Stimulated activated CD4-positive, alpha-beta T cell treated with anti-CD3 and anti-CD28 coated beads, Interleukin-15, amount 100 ng/mL, for 24 hours (primary cell): ENCODE results near the gene MAP3K20.
A peak's percentile ranks its signal among the peaks of the same experiment; 100 is the strongest.
"Not testable (repeated sequence)": the region's sequence is repeated elsewhere in the genome, so short reads cannot be mapped to it uniquely, and the experiment has no call there.

Experiments
- DNase-seq: peaks from one replicate; pipeline ENCODE4 v3.0.0-alpha.2; 2020

MAP3K20 gene

DNA sequence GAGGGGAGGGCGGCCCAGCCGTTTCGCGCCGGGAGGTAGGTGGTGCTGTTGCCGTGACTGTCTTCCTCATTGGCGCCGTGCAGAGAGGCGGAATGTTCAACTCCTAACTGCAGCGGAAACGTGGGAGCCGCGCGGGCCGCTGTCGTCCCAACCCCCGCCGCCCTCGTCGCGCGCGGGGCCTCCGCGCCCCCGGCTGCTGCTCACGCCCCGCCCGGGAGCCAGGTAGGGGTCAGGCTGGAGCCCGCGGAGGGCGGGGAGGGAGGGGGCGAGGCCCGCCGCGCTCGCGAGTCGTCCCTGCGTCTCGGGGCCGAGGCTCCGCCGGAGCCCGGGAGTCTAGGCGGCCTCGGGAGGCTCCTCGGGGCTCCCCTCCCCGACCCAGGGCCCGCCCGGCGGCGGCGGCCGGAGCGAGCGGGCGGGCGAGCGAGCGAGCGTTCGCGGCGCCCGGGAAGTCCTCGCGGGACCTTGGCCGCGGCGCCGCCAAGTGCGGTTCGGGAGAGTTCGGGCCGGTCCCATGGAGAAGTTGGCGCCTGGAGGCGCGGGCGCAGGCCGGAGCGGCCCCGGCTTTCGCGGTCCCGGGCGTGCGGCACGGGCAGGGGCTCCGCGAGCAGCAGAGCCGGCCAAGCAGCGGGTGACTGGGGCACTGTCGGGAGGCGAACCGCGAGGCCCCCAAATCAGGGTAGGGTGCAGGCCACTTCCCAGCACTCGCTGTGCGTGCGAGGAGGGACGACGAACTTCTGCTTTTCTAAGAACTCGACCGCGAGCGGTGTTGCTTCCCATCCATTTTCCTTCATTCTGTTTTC lies at the start of gene MAP3K20:
MAP3K20 (plus strand) TSS at position 66 of the 800 bp plus-strand sequence. CDS start 15,186 bp downstream, outside the sequence.
- DNase-seq, result peak; percentile 68

GRCh38 chr2:173026479-173026878 lies 49.2 kb upstream of the MAP3K20 start:
- DNase-seq, result no peak

DNA sequence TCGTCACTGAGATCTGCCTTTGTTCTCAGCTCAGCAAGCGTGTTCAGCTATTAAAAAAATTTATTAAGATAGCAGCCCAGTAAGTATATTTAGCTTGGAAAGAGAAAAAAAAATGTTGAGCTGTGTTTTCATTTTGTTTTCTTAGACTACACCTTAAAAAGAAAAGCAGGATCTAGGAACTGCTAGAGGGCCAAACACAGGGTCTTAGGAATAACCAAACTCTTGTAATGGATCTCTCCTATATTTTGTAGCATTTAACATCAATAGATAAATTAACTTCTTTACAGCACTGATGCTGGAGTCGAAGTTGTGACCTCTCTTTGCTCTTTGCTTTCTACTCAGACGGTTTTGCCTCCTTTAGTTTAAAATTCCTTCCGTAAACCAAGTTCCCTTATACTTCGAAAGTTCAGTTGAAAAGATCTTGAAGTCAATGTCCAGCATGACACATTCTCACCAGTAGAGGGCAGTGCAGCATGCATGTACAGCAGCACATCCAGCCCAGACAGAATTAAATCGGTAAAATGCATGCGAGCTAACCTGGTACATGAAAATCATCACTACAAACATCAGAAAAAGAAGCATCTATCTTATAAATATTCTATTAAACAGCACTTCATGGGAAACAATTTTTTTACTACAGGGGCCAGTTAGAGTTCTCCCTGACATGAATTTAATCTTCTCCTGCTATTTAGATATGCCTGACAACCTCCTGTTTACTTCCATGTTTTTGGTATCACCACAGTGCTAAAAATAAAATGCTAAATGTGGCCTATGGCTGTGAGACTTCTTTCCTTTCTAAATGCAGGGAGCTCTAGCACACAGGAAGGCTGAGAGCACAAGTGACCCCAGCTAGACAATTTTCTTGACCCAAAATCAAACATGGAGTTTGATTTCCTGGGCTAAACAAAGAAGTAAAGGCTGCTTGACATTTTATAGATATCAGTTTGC lies 48.2 kb upstream of the MAP3K20 start:
- DNase-seq, result peak; percentile 85

DNA sequence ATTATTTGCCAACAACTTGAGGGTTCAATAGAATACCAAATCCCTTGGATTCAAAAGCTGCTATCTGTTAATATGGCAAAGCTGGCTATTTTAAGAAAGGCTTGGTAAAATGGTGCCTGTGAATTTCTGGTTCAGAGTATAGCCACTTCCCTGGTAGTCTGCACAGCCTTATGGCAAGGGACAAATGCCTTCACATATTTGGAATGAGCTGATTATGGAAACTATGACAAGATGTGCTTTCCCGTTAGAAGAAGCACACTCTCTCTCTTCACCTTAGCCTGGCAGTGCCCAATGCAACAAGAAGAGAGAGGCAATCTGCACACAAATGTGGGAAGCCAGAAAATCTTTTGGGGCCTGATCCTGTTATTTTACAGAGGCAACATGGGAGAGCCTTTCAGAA lies 47.5 kb upstream of the MAP3K20 start:
- DNase-seq, result no peak

DNA sequence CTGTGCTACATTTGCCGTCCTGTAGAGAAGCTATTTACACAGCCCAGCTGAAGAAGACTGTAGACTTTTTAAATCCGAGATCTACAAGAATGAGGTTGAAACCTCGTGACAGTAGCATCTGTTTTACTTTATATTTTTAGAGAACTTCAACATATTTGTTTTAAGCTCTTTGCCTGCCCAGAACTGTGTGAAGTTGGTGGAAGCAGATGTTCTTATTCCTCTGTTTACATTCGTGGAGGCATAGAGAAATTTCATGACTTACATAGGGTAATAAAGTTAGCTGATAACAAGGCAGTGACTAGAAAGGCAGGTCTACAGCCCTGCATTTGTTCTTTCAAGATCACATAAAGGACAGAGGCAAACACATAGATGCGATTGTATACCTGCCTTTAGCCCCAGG lies 47.0 kb upstream of the MAP3K20 start:
- no peak for DNase-seq

- no peak for DNase-seq
Observed at GRCh38 chr2:173030561-173031490, 44.8 kb upstream of the MAP3K20 start.

DNA sequence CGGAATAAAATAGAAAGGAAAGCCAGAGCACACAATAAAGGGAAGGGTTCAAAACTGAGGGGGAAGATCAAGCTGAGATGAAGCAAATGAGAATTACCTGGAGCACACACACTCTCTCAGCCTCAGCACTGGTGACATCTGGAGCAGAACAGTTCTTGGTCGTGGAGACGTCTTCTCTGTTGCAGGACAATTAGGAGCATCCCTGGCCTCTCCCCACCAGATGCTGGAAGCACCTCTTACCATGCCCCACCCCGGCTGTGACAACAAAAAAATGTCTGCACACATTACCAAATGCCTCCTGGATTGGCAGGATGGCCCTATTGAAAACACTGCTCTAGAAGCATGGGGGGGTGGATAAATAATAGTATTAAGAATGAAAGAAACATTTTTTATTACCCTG lies 43.6 kb upstream of the MAP3K20 start:
- no peak for DNase-seq

DNA sequence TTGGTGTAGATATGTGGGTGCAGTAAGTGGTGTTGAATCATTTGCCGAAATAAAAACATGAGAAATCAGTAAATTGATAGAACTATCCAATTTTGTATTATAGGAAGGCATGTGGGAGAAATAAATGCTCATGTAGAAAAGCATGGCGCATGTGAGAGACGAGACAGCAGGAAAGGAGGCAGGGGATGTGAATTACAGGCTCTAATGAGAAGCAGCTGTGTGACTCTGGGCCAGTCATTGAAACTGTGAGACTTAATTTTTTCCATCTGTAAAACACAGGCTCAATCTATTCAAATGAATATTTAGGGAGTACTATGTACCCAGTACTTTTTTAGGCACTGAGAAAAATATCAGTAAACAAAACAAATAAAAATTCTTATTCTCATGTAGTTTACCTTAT lies 42.6 kb upstream of the MAP3K20 start:
- DNase-seq, result no peak

DNA sequence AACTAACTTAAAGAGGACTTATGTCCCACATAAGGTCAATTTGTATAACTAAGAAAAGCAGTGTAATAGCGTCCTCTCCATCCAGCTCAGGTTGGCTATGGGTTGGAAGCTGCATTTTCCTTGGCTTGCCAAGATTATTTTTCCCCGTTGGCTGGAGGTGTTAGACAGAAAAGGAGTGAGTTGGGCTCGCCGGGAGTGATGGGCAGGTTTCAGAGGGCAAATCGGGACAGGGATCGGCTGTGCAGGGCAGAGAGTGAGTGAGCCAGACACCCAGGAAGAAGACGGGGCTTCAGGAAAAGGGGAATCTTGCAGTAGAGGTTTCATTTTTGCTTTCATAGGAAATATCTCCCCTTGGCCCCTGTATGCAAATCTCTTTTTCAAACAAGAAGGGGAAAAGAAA lies 41.5 kb upstream of the MAP3K20 start:
- no peak for DNase-seq

GRCh38 chr2:173037245-173038120 lies 38.2 kb upstream of the MAP3K20 start:
- no peak for DNase-seq

DNA sequence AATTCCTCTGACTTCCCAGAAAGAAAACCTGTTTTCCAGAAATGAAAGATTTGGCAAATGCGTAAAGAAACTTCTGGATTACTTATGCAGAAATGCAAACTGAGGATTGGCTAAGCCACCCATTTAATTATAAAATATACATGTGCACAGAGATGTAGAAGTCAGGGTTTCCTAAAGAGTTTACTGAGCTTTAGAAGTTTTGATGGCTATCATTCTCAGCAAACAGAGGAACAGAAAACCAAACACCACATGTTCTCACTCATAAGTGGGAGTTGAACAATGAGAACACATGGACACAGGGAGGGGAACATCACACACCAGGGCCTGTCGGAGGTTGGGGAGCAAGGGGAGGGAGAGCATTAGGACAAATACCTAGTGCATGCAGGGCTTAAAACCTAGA lies 37.4 kb upstream of the MAP3K20 start:
- DNase-seq, result not testable (repeated sequence)

- no peak for DNase-seq
Observed at GRCh38 chr2:173040729-173041128, 34.9 kb upstream of the MAP3K20 start.

DNA sequence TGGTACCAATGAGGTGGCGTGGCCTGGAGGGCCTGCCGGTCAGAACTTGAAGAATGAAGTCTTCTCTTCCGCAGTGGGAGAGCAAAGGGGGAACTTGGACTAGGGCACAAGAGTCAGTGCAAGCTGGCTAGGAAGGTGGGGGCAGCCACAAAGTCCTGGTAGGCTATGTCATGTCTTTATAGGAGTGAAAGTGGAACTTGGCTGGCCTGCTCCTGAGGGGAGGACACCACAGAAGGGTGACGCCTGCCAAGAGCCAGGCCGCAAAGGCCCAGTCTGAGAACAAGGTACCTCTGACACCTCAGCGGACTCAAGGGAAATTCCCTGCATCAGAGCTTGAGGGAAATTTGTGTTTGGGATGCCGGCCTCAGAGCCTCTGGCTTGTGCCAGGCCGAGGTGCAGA lies 32.2 kb upstream of the MAP3K20 start:
- DNase-seq, result no peak

DNA sequence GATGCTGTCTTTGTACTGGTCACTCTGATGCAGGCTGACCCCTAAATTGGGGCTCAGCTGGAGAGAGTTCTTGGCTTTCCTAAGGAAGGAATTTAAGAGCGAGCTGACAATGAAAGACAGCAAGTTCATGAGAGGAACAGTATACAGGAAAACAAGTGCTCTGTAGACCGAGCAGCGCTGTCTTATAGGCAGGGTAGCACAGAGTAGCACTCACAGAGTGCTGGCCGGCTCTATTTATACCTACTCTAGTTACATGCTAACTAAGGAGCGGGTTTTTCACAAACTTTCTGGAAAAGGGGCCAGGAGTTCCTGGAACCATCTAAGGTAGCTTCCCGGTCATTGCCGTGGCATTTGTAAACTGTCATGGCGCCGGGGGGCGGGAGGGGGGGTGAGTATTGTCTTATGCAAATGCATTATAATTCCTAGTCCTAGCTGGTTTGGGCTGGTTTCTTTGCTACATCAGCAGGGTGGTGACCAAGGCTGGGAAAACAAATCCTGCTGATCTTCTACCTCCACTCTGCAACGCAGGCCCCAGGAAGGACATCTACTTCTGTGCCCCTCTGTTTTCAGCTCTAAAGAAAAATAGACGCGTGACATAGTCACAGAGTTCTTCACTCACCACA lies 31.6 kb upstream of the MAP3K20 start:
- no peak for DNase-seq

DNA sequence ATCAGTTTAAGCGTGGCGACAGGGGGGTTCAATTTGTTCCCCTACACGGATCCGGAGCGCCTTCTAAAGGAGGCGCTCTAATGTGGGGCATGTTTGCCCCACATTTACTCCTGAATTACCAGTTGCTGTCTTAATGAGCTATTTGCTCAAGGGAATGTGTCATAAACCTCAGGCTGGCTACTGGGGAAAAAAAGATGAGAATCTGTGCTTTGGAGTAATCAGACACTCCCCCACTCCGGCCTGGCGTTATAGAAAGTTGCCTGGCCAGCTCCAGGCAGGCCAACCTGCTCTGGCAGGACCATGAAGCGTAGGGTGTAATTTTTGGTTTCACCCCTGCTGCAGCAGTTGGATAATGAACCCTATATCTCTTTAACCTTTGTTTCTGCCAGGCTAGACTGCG lies 31.0 kb upstream of the MAP3K20 start:
- DNase-seq, result no peak

GRCh38 chr2:173045181-173045580 lies 30.5 kb upstream of the MAP3K20 start:
- no peak for DNase-seq

GRCh38 chr2:173048522-173048896 lies 27.1 kb upstream of the MAP3K20 start:
- no peak for DNase-seq

DNA sequence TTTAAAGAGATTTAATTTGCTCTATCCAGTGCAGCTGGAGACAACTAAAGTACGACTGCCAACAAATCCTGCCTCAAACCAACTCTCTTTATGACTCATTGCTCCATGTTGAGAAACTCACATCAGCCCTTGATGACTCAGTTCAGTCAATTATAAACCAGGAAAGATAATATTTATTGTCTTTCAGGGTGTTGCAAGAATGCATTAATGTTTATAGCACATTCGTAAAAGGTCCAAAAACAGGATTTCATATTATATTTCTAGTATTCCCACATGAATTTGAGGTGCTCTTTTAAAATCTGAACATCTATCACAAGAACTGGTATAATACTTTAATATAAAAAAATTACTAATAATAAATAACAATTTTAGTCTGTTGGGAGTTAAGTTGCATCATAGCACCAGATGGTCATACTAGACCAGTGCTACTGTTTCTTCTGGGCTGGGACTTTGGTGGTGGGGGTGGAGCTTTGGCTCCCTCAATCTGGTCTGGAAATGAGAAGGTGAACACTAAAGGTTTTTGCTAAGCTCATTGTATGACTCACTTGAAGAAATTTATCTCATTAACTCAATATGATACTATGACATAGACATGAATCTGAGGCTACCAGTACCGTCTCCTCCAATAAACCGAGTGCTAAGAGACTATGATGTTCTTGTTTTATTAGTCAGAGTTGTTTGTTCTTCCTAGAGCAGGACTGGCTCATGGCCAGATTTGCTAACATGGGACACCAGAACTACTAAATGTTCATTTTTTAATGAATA lies 26.6 kb upstream of the MAP3K20 start:
- DNase-seq, result peak; percentile 61

- no peak for DNase-seq
Observed at GRCh38 chr2:173049831-173050230, 25.8 kb upstream of the MAP3K20 start.

- DNase-seq, result no peak
Observed at GRCh38 chr2:173050684-173051083, 25.0 kb upstream of the MAP3K20 start.
